Ishikawa (cell line): Measurements from ENCODE around the gene SNHG17.

ENCODE experiments used
- CEBPB ChIP-seq: IDR thresholded peaks from 2 replicates; pipeline ENCODE4 v1.6.1; 2012
- CREB1 ChIP-seq: IDR thresholded peaks from 2 replicates; pipeline ENCODE4 v1.6.1; 2012; ENCODE audit warnings: low read depth
- EGR1 ChIP-seq: IDR thresholded peaks from 2 replicates; pipeline ENCODE4 v1.6.1; 2012
- EP300 ChIP-seq: IDR thresholded peaks from 2 replicates; pipeline ENCODE4 v1.6.1; 2012; ENCODE audit warnings: borderline replicate concordance
- FOXM1 ChIP-seq: IDR thresholded peaks from 2 replicates; pipeline ENCODE4 v1.6.1; 2012; ENCODE audit warnings: low read depth, borderline replicate concordance
- NFIC ChIP-seq: IDR thresholded peaks from 2 replicates; pipeline ENCODE4 v1.6.1; 2012
- RAD21 ChIP-seq: IDR thresholded peaks from 2 replicates; pipeline ENCODE4 v1.6.1; 2012; ENCODE audit warnings: low read depth
- REST ChIP-seq: IDR thresholded peaks from 2 replicates; pipeline ENCODE4 v1.6.1; 2012; ENCODE audit warnings: low read depth, mild to moderate bottlenecking
- TAF1 ChIP-seq: IDR thresholded peaks from 2 replicates; pipeline ENCODE4 v1.6.1; 2012; ENCODE audit warnings: low read depth, mild to moderate bottlenecking
- TCF12 ChIP-seq: IDR thresholded peaks from 2 replicates; pipeline ENCODE4 v1.6.1; 2012; ENCODE audit warnings: low read depth
- TEAD4 ChIP-seq: IDR thresholded peaks from 2 replicates; pipeline ENCODE4 v1.6.1; 2012
- YY1 ChIP-seq: IDR thresholded peaks from 2 replicates; pipeline ENCODE4 v1.6.1; 2012; ENCODE audit warnings: low read depth
- ZBTB7A ChIP-seq: IDR thresholded peaks from 2 replicates; pipeline ENCODE4 v1.6.1; 2012; ENCODE audit warnings: low read depth
- TF ChIP-seq, protein P1 (sequence below): IDR thresholded peaks from 2 replicates; pipeline ENCODE4 v1.6.1; 2012
- TF ChIP-seq, protein P2 (sequence below): IDR thresholded peaks from 2 replicates; pipeline ENCODE4 v1.6.1; 2012

The SNHG17 gene

GRCh38 chr20:38407321-38407720, 27.8 kb downstream of the SNHG17 start:
- TF ChIP-seq EGR1: no peak
- no peak for TF ChIP-seq EP300
- no peak for TF ChIP-seq CREB1
- TF ChIP-seq REST: no peak
- no peak for TF ChIP-seq FOXM1
- no peak for TF ChIP-seq RAD21
- no peak for TF ChIP-seq ZBTB7A
- TF ChIP-seq TEAD4: no peak

- TF ChIP-seq, protein P1, sequence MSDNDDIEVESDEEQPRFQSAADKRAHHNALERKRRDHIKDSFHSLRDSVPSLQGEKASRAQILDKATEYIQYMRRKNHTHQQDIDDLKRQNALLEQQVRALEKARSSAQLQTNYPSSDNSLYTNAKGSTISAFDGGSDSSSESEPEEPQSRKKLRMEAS: no peak
- TF ChIP-seq ZBTB7A (no peak), REST (no peak), RAD21 (no peak), TCF12 (no peak), YY1 (no peak), TEAD4 (no peak), TAF1 (no peak), EP300 (no peak), CREB1 (no peak), EGR1 (no peak), CEBPB (no peak)
- TF ChIP-seq, protein P2, sequence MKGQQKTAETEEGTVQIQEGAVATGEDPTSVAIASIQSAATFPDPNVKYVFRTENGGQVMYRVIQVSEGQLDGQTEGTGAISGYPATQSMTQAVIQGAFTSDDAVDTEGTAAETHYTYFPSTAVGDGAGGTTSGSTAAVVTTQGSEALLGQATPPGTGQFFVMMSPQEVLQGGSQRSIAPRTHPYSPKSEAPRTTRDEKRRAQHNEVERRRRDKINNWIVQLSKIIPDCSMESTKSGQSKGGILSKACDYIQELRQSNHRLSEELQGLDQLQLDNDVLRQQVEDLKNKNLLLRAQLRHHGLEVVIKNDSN: no peak
Measured at GRCh38 chr20:38406476-38406875, 28.7 kb downstream of the SNHG17 start.

GRCh38 chr20:38405132-38405531, 30.0 kb downstream of the SNHG17 start:
- TF ChIP-seq NFIC: no peak
- no peak for TF ChIP-seq TEAD4
- TF ChIP-seq, protein P2: no peak
- TF ChIP-seq YY1: no peak
- TF ChIP-seq FOXM1: no peak
- TF ChIP-seq TAF1: no peak
- no peak for TF ChIP-seq EP300
- TF ChIP-seq CEBPB: no peak
- TF ChIP-seq ZBTB7A: no peak
- no peak for TF ChIP-seq RAD21
- no peak for TF ChIP-seq TCF12
- TF ChIP-seq, protein P1: no peak
- no peak for TF ChIP-seq CREB1

DNA sequence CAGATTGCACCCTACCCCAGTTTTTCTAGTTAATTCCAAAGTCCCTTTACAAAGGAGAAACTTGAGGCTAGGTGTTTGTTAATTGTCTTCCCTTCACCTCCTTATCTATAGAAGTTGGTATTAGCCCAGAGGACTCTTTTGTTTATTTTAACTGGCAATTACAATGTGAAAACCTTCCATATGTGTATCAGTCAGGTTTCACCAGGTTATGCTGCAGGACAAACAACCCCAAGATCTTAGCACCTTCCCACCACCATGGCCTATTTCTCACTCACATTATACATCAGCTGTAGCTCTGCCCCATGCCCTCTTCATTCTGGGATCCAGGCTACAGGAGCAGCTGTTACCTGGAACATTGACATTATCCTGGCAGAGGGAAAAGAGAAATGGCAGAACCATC, 31.1 kb downstream of the SNHG17 start:
- TF ChIP-seq RAD21 (no peak), ZBTB7A (no peak)

DNA sequence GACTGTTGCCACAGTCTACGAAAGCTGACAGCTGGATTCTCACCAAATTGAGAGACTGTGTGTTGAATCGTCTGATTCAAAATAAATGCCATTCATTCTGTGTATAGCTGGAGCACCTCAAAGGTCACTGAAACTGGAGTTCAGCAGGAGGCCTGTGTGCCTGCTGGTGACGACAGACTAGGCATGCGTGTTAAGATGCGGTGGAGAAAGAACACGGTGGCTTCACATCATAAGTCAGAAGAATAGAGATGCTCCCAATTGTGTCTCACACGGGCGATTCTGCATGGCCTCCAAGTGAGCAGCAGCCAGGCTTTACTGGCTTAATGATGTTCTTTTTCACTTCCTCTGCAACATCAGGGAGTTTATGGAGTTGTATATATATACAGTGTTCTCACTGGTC, 32.3 kb downstream of the SNHG17 start:
- TF ChIP-seq FOXM1 (no peak), REST (no peak)
